HepG2 (cell line): Measurements from ENCODE around the gene ANXA7. TPM values are rescaled to one million over a fixed set of nuclear protein-coding genes. Genes with fewer than 3 reads are reported as not detected.
A peak's percentile ranks its signal among the peaks of the same experiment; 100 is the strongest.

Experiments
- BRD4 ChIP-seq: sonication (generic); formaldehyde crosslinking; IDR thresholded peaks from 2 replicates; pipeline ENCODE4 v1.4.0; 2020; ENCODE audit warnings: missing genetic modification reagents
- ETV5 ChIP-seq: IDR thresholded peaks from 2 replicates; pipeline ENCODE4 v1.6.1; 2018; ENCODE audit warnings: missing biosample characterization, missing genetic modification reagents, inconsistent platforms, borderline replicate concordance
- KDM6A ChIP-seq: IDR thresholded peaks from 2 replicates; pipeline ENCODE4 v1.6.1; 2016; ENCODE audit warnings: low read depth
- NBN ChIP-seq: fragments of 450-650 bp; conservative IDR thresholded peaks from 2 replicates; pipeline ENCODE4 v1.6.1; 2017
- RXRB ChIP-seq: IDR thresholded peaks from 2 replicates; pipeline ENCODE4 v1.6.1; 2016; ENCODE audit warnings: borderline replicate concordance, missing genetic modification reagents, missing compliant biosample characterization
- ZNF550 ChIP-seq: sonication (generic); formaldehyde crosslinking; IDR thresholded peaks from 2 replicates; pipeline ENCODE4 v1.4.0; 2020; ENCODE audit warnings: mild to moderate bottlenecking, missing genetic modification reagents, borderline replicate concordance
- ZNF564 ChIP-seq: sonication (generic); formaldehyde crosslinking; IDR thresholded peaks from 2 replicates; pipeline ENCODE4 v1.8.1; 2023; ENCODE audit warnings: mild to moderate bottlenecking, missing genetic modification reagents
- ZNF678 ChIP-seq: sonication (generic); formaldehyde crosslinking; IDR thresholded peaks from 2 replicates; pipeline ENCODE4 v1.4.0; 2020; ENCODE audit warnings: mild to moderate bottlenecking, missing genetic modification reagents
- polyA plus RNA-seq, 8 experiments: library from polyadenylated mRNA; depleted of rRNA in 3 of 8; stranded (reverse) in 7 of 8; unstranded in 1 of 8; fragments of >200 nt; fragmentation: Illumina TruSeq in 4 of 8; extraction: Trizol in 4 of 8; gene quantifications; 2 replicates each; pipeline versions ENCODE4 v1.2.1 to v1.2.3, GENCODE V29; 2011 to 2016; ENCODE audit warnings: low read depth in 4 of 8, missing spikeins in 1 of 8, mixed read lengths in 1 of 8; ENCODE audit not compliant: insufficient read depth in 1 of 8
- total RNA-seq, 5 experiments: library from RNA; depleted of rRNA; stranded (reverse); fragments of >200 nt; fragmentation: Illumina TruSeq; extraction: Trizol; gene quantifications; 2 replicates each; pipeline ENCODE4 v1.2.3, GENCODE V29; 2016; ENCODE audit warnings: low read depth in 1 of 5
- TF ChIP-seq, protein P1 (sequence below): sonication (generic); formaldehyde crosslinking; IDR thresholded peaks from 2 replicates; pipeline ENCODE4 v1.5.1; 2020; ENCODE audit warnings: missing genetic modification reagents, mild to moderate bottlenecking, borderline replicate concordance
- TF ChIP-seq, protein P2 (sequence below): sonication (generic); formaldehyde crosslinking; IDR thresholded peaks from 2 replicates; pipeline ENCODE4 v1.5.0; 2020; ENCODE audit warnings: missing genetic modification reagents, mild to moderate bottlenecking, borderline replicate concordance
- TF ChIP-seq, protein P3 (sequence below): IDR thresholded peaks from 2 replicates; pipeline ENCODE4 v1.6.1; 2016
- TF ChIP-seq, protein P4 (sequence below): sonication (generic); formaldehyde crosslinking; IDR thresholded peaks from 2 replicates; pipeline ENCODE4 v1.4.0; 2020; ENCODE audit warnings: low read depth, mild to moderate bottlenecking, missing genetic modification reagents
- TF ChIP-seq, protein P5 (sequence below): IDR thresholded peaks from 2 replicates; pipeline ENCODE4 v1.6.1; 2012; ENCODE audit warnings: inconsistent platforms
- TF ChIP-seq, protein P6 (sequence below): sonication (generic); formaldehyde crosslinking; IDR thresholded peaks from 2 replicates; pipeline ENCODE4 v1.9.0; 2021; ENCODE audit warnings: missing genetic modification reagents, borderline replicate concordance
- TF ChIP-seq, protein P7 (sequence below): sonication (generic); formaldehyde crosslinking; conservative IDR thresholded peaks from 2 replicates; pipeline ENCODE4 v1.4.0; 2020; ENCODE audit warnings: missing genetic modification reagents

Gene ANXA7
- total and polyA plus RNA-seq, 2 of the 13 experiments (the other 11 are each of a cell fraction or from before 2014, with no cell fraction given), result 54.8 to 89.0 TPM

DNA sequence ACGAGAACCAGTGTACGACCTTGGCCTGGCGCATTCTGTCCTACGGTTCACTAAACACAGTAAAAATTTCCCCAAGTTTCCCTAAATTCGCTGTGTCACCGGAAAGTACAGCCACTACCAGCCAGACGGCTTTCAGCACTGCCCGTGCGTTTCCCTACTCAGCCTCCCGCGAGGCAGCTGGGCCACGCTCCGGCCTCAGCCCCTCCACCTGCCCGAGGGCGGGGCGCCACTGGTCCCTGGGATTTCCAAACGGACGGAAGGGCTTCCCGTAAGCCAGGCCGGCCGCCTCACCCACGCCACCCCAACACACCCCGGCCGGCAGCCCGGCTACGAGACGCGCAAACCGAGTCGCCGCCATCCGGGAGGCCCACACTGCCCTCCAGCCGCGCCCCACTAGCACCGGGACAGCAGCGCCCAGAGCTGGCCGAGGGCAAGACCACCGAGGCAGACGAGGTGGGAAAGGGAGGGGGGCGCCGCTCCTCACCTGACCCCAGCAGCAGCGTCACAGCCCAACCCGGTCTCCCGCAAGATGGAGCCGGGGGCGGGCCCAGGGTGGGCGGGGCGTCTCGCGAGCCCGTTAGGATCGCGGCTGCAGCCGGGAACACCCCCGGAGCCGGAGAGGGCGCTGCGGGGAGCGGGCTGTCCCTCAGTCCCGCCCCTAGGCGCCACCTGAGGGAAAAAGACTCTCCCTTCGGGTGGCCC lies at the start of gene ANXA7 (continued):
- TF ChIP-seq, protein P1, sequence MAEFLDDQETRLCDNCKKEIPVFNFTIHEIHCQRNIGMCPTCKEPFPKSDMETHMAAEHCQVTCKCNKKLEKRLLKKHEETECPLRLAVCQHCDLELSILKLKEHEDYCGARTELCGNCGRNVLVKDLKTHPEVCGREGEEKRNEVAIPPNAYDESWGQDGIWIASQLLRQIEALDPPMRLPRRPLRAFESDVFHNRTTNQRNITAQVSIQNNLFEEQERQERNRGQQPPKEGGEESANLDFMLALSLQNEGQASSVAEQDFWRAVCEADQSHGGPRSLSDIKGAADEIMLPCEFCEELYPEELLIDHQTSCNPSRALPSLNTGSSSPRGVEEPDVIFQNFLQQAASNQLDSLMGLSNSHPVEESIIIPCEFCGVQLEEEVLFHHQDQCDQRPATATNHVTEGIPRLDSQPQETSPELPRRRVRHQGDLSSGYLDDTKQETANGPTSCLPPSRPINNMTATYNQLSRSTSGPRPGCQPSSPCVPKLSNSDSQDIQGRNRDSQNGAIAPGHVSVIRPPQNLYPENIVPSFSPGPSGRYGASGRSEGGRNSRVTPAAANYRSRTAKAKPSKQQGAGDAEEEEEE (CRISPR knock-in tag), result no peak
- TF ChIP-seq ZNF678, result 0 out of 2 replicates have a peak, but pooled peaks have one; percentile 50
- 0 out of 2 replicates have a peak, but pooled peaks have one; percentile 56 for TF ChIP-seq ETV5 (CRISPR knock-in tag)
- peak; percentile 58 for TF ChIP-seq RXRB
- TF ChIP-seq, protein P2, sequence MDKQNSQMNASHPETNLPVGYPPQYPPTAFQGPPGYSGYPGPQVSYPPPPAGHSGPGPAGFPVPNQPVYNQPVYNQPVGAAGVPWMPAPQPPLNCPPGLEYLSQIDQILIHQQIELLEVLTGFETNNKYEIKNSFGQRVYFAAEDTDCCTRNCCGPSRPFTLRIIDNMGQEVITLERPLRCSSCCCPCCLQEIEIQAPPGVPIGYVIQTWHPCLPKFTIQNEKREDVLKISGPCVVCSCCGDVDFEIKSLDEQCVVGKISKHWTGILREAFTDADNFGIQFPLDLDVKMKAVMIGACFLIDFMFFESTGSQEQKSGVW (CRISPR knock-in tag), result no peak
- TF ChIP-seq, protein P3, sequence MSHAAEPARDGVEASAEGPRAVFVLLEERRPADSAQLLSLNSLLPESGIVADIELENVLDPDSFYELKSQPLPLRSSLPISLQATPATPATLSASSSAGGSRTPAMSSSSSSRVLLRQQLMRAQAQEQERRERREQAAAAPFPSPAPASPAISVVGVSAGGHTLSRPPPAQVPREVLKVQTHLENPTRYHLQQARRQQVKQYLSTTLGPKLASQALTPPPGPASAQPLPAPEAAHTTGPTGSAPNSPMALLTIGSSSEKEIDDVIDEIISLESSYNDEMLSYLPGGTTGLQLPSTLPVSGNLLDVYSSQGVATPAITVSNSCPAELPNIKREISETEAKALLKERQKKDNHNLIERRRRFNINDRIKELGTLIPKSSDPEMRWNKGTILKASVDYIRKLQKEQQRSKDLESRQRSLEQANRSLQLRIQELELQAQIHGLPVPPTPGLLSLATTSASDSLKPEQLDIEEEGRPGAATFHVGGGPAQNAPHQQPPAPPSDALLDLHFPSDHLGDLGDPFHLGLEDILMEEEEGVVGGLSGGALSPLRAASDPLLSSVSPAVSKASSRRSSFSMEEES (CRISPR knock-in tag), result peak; percentile 66
- no peak for TF ChIP-seq NBN
- TF ChIP-seq ZNF550 (CRISPR knock-in tag), result no peak
- no peak for TF ChIP-seq KDM6A
- peak; percentile 93 for TF ChIP-seq ZNF564
- TF ChIP-seq, protein P4, sequence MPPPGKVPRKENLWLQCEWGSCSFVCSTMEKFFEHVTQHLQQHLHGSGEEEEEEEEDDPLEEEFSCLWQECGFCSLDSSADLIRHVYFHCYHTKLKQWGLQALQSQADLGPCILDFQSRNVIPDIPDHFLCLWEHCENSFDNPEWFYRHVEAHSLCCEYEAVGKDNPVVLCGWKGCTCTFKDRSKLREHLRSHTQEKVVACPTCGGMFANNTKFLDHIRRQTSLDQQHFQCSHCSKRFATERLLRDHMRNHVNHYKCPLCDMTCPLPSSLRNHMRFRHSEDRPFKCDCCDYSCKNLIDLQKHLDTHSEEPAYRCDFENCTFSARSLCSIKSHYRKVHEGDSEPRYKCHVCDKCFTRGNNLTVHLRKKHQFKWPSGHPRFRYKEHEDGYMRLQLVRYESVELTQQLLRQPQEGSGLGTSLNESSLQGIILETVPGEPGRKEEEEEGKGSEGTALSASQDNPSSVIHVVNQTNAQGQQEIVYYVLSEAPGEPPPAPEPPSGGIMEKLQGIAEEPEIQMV (CRISPR knock-in tag), result 0 out of 2 replicates have a peak, but pooled peaks have one; percentile 41
- TF ChIP-seq, protein P5, sequence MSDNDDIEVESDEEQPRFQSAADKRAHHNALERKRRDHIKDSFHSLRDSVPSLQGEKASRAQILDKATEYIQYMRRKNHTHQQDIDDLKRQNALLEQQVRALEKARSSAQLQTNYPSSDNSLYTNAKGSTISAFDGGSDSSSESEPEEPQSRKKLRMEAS, result peak; percentile 74
- peak; percentile 80 for TF ChIP-seq BRD4 (CRISPR knock-in tag)
- TF ChIP-seq, protein P6, sequence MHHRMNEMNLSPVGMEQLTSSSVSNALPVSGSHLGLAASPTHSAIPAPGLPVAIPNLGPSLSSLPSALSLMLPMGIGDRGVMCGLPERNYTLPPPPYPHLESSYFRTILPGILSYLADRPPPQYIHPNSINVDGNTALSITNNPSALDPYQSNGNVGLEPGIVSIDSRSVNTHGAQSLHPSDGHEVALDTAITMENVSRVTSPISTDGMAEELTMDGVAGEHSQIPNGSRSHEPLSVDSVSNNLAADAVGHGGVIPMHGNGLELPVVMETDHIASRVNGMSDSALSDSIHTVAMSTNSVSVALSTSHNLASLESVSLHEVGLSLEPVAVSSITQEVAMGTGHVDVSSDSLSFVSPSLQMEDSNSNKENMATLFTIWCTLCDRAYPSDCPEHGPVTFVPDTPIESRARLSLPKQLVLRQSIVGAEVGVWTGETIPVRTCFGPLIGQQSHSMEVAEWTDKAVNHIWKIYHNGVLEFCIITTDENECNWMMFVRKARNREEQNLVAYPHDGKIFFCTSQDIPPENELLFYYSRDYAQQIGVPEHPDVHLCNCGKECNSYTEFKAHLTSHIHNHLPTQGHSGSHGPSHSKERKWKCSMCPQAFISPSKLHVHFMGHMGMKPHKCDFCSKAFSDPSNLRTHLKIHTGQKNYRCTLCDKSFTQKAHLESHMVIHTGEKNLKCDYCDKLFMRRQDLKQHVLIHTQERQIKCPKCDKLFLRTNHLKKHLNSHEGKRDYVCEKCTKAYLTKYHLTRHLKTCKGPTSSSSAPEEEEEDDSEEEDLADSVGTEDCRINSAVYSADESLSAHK (CRISPR knock-in tag), result no peak
- TF ChIP-seq, protein P7, sequence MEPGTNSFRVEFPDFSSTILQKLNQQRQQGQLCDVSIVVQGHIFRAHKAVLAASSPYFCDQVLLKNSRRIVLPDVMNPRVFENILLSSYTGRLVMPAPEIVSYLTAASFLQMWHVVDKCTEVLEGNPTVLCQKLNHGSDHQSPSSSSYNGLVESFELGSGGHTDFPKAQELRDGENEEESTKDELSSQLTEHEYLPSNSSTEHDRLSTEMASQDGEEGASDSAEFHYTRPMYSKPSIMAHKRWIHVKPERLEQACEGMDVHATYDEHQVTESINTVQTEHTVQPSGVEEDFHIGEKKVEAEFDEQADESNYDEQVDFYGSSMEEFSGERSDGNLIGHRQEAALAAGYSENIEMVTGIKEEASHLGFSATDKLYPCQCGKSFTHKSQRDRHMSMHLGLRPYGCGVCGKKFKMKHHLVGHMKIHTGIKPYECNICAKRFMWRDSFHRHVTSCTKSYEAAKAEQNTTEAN (CRISPR knock-in tag), result no peak
